NB4 (cell line): ENCODE data around the gene PRRX2.

ENCODE experiments used
- POLR2A ChIP-seq: IDR thresholded peaks from 2 replicates; pipeline ENCODE4 v1.6.1; 2011; ENCODE audit warnings: mild to moderate bottlenecking; ENCODE audit not compliant: insufficient read length; ENCODE audit errors: extremely low read depth
- TF ChIP-seq, protein P1 (sequence below): IDR thresholded peaks from one replicate; pipeline ENCODE4 v1.5.1; 2012; ENCODE audit warnings: low read depth, low read length

- TF ChIP-seq, protein P1, sequence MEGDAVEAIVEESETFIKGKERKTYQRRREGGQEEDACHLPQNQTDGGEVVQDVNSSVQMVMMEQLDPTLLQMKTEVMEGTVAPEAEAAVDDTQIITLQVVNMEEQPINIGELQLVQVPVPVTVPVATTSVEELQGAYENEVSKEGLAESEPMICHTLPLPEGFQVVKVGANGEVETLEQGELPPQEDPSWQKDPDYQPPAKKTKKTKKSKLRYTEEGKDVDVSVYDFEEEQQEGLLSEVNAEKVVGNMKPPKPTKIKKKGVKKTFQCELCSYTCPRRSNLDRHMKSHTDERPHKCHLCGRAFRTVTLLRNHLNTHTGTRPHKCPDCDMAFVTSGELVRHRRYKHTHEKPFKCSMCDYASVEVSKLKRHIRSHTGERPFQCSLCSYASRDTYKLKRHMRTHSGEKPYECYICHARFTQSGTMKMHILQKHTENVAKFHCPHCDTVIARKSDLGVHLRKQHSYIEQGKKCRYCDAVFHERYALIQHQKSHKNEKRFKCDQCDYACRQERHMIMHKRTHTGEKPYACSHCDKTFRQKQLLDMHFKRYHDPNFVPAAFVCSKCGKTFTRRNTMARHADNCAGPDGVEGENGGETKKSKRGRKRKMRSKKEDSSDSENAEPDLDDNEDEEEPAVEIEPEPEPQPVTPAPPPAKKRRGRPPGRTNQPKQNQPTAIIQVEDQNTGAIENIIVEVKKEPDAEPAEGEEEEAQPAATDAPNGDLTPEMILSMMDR: no peak
- no peak for TF ChIP-seq POLR2A
Measured at GRCh38 chr9:129685933-129686259, 20.4 kb downstream of the PRRX2 start.
